Measurements from ENCODE around the gene GNAQ. TPM values are rescaled to one million over a fixed set of nuclear protein-coding genes. Genes with fewer than 3 reads are reported as not detected.

The GNAQ gene
- polyA plus RNA-seq, 1 experiment = 71.4 TPM

DNA sequence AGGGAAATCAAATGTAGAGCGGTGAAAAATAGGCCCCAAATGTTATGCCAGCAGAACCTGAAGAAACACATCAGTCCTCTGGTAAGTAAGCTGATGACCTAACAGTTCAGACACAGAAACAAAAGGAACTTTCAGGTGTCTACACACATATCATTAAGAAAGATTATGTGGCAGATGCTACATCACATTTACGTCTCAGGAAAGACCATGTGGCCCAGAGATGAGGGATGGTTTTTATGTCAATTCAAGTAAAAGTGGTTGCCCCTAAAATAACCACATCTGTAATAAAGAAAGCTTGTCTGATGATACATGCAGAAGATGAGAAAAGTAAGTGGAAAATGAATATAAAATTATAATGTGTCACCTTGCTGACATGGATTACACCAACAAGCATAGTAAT is 31.4 kb downstream of the GNAQ start:
- POLR2A ChIA-PET = no interaction called here
- TF ChIP-seq, protein P1, sequence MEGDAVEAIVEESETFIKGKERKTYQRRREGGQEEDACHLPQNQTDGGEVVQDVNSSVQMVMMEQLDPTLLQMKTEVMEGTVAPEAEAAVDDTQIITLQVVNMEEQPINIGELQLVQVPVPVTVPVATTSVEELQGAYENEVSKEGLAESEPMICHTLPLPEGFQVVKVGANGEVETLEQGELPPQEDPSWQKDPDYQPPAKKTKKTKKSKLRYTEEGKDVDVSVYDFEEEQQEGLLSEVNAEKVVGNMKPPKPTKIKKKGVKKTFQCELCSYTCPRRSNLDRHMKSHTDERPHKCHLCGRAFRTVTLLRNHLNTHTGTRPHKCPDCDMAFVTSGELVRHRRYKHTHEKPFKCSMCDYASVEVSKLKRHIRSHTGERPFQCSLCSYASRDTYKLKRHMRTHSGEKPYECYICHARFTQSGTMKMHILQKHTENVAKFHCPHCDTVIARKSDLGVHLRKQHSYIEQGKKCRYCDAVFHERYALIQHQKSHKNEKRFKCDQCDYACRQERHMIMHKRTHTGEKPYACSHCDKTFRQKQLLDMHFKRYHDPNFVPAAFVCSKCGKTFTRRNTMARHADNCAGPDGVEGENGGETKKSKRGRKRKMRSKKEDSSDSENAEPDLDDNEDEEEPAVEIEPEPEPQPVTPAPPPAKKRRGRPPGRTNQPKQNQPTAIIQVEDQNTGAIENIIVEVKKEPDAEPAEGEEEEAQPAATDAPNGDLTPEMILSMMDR (IDR thresholded peaks at IDR 0.05; ENCODE audit: low read depth, low read length) = no peak
- H3K4me3 ChIP-seq (ENCODE audit: low read depth, low read length) = no peak overlapping the region
- CTCF ChIA-PET = no interaction called here
- no peak overlapping the region for H3K27ac ChIP-seq (ENCODE audit: low read depth, low read length)
- H3K27me3 ChIP-seq (ENCODE audit: control insufficient read depth, insufficient read depth, low read length) = no peaks in the 10 kb centered on the region
- no peaks in the 10 kb centered on the region for H3K9me3 ChIP-seq (ENCODE audit: control insufficient read depth, insufficient read depth, low read length)
- DNase-seq (ENCODE audit: low read depth, low spot score) = no peak

DNA sequence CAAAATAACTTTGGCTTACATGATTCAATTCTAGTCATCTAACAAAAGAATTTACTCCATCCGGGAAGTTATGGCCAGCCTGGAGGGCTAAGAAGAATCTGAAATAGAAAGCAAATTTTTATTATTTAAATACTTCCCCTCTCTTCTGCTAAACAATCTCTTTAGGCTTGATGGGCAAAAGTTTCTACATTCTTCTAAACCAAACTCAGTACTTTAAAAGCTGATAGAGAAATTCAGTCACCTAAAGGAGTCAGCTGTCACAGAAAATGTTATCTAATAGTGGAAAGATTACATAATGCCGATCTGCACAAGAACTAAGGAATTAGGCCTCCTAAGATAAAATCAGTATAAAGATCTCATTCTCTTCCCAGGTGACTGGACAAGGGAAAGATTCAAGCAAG is 32.4 kb downstream of the GNAQ start:
- ChIA-PET POLR2A (no interaction called here), CTCF (no interaction called here)
- H3K27ac ChIP-seq (ENCODE audit: low read depth, low read length) = no peak overlapping the region
- no peak overlapping the region for H3K4me3 ChIP-seq (ENCODE audit: low read depth, low read length)
- no peaks in the 10 kb centered on the region for H3K27me3 ChIP-seq (ENCODE audit: control insufficient read depth, insufficient read depth, low read length)
- H3K9me3 ChIP-seq (ENCODE audit: control insufficient read depth, insufficient read depth, low read length) = no peaks in the 10 kb centered on the region
- TF ChIP-seq, protein P1 (IDR thresholded peaks at IDR 0.05; ENCODE audit: low read depth, low read length) = no peak
- DNase-seq (ENCODE audit: low read depth, low spot score) = no peak

DNA sequence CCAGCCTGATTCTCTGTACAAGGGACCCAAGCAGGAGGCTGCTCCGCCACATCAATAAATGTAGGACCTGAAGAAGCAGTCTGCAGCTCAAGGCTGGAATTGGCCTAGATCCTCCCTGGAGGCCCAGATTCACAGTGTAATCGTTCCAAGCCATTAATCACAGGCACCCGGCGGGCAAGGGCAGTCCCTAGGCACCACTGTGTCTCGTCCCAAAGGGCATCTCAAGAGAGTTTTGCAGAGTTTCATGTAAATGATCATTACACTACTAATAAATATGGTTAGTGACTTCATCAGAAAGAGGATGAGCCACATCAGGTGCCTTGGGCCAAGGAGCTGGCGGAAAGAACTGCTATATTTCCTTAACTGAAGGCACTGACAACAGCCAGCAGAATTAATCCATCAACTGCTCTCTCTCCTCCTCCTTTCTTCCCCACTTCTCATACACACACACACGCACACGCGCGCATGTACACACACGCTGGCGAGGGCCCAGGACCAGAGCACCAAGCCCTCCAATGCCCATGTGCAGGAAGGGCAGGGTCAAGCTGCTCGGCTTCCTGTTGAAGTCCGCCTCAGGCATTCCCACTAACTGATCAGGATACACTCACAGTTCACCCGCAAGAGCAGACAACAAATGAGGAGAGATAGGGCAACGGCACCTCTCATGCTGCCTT is 33.9 kb downstream of the GNAQ start:
- ChIA-PET CTCF (interaction anchor here (1.4 kb wide), 1 partner anchor 38 kb away, joined by 4 read pairs; no protein-coding TSS in a partner anchor), POLR2A (no interaction called here)
- TF ChIP-seq, protein P1 (IDR thresholded peaks at IDR 0.05; ENCODE audit: low read depth, low read length) = no peak
- DNase-seq (ENCODE audit: low read depth, low spot score) = no peak
- Histone ChIP-seq H3K27me3 (ENCODE audit: control insufficient read depth, insufficient read depth, low read length) (no peaks in the 10 kb centered on the region), H3K9me3 (ENCODE audit: control insufficient read depth, insufficient read depth, low read length) (no peaks in the 10 kb centered on the region), H3K4me3 (ENCODE audit: low read depth, low read length) (no peak overlapping the region), H3K27ac (ENCODE audit: low read depth, low read length) (no peak overlapping the region)

DNA sequence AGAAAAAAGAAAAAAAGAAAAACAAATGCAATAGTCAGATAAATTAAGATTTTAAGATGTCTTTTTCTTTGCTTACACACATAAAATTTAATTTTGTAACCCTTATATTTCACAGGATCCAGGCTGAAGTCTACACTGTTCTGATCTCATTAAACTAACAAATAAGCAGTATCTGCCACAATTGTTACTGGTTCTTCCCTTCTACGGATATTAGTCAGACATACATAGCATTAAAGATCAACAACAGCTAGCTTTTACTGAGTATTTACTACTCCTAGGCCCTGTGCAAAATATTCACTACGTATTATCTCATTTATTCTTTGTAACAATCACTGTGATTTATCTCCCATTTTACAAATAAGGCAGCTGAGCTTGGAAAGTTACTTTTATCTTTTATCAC is 34.9 kb downstream of the GNAQ start:
- Histone ChIP-seq H3K27ac (ENCODE audit: low read depth, low read length) (no peak overlapping the region), H3K4me3 (ENCODE audit: low read depth, low read length) (no peak overlapping the region), H3K9me3 (ENCODE audit: control insufficient read depth, insufficient read depth, low read length) (no peaks in the 10 kb centered on the region), H3K27me3 (ENCODE audit: control insufficient read depth, insufficient read depth, low read length) (no peaks in the 10 kb centered on the region)
- TF ChIP-seq, protein P1 (IDR thresholded peaks at IDR 0.05; ENCODE audit: low read depth, low read length) = no peak
- ChIA-PET POLR2A (interaction anchor here (0.7 kb wide), 1 partner anchor 47 kb away, joined by 3 read pairs; no protein-coding TSS in a partner anchor), CTCF (interaction anchor here (0.6 to 1.4 kb wide), 3 partner anchors 39 to 539 kb away, joined by 3 to 4 read pairs (median 3); no protein-coding TSS in a partner anchor)
- no peak for DNase-seq (ENCODE audit: low read depth, low spot score)

DNA sequence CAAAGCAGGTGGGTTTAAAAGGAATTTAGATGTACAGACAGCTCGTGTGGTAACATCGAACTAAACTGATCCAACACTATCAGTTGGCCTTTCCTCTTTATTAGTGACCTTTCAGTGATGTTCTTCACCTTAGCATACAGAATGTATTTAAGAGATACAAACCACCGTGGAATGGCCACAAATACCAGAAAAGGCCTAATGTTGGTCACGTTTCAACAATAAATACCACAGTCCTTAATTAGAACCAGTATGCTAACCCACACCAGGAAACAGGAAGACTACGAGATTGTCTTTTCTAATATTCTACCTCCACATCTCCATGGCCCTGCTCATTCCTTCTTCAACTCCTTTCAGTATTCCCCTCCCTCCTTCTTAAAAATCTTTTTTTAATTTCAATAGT is 40.4 kb downstream of the GNAQ start:
- POLR2A ChIA-PET = no interaction called here
- Histone ChIP-seq H3K4me3 (ENCODE audit: low read depth, low read length) (no peak overlapping the region), H3K9me3 (ENCODE audit: control insufficient read depth, insufficient read depth, low read length) (no peaks in the 10 kb centered on the region), H3K27me3 (ENCODE audit: control insufficient read depth, insufficient read depth, low read length) (no peaks in the 10 kb centered on the region), H3K27ac (ENCODE audit: low read depth, low read length) (no peak overlapping the region)
- TF ChIP-seq, protein P1 (IDR thresholded peaks at IDR 0.05; ENCODE audit: low read depth, low read length) = no peak
- CTCF ChIA-PET = no interaction called here
- no peak for DNase-seq (ENCODE audit: low read depth, low spot score)
